K562 (cell line): Measurements from ENCODE around the gene SLC35D2.

Experiments
- CTCF ChIP-seq, 3 experiments: IDR thresholded peaks in 2 of 3; conservative IDR thresholded peaks in 1 of 3; 2 replicates each; pipeline ENCODE4 v1.5.1; 2011 to 2012; ENCODE audit warnings: low read length in 3 of 3, mild to moderate bottlenecking in 3 of 3, control low read depth in 2 of 3, improper control_type of control experiment in 1 of 3, inconsistent platforms in 1 of 3, low read depth in 1 of 3, mixed read lengths in 1 of 3, moderate library complexity in 1 of 3; ENCODE audit not compliant: insufficient read depth in 2 of 3
- ELF2 ChIP-seq: fragments of 250-450 bp; sonication (Bioruptor Pico); IDR thresholded peaks from 2 replicates; pipeline ENCODE4 v1.5.0; 2021; ENCODE audit warnings: mild to moderate bottlenecking
- HDAC6 ChIP-seq: IDR thresholded peaks from 2 replicates; pipeline ENCODE4 v1.6.1; 2012; ENCODE audit warnings: low read depth, mild to moderate bottlenecking, control low read depth, inconsistent platforms, low read length, moderate library complexity
- JUNB ChIP-seq: fragments of 450-650 bp; formaldehyde crosslinking; conservative IDR thresholded peaks from 2 replicates; pipeline ENCODE4 v1.4.0; 2020; ENCODE audit warnings: mild to moderate bottlenecking
- MGA ChIP-seq: fragments of 450-650 bp; IDR thresholded peaks from 2 replicates; pipeline ENCODE4 v1.6.1; 2016; ENCODE audit warnings: mild to moderate bottlenecking, moderate library complexity
- NKRF ChIP-seq: fragments of 450-650 bp; IDR thresholded peaks from 2 replicates; pipeline ENCODE4 v1.6.1; 2016; ENCODE audit warnings: borderline replicate concordance
- ZNF140 ChIP-seq: fragments of 250-450 bp; sonication (Bioruptor Pico); IDR thresholded peaks from 2 replicates; pipeline ENCODE4 v1.8.0; 2021; ENCODE audit warnings: moderate library complexity, mild to moderate bottlenecking, inconsistent platforms

- TF ChIP-seq MGA: no peak
- TF ChIP-seq CTCF (IDR thresholded peaks at IDR 0.05 in 2 of 3, conservative IDR thresholded peaks at IDR 0.05 in 1 of 3; ENCODE audit: insufficient read depth in 2 of 3, low read depth in 1 of 3, low read length in 3 of 3): no peak
- no peak for TF ChIP-seq ELF2 (CRISPR knock-in tag)
- no peak for TF ChIP-seq NKRF
- TF ChIP-seq HDAC6: no peak
- no peak for TF ChIP-seq JUNB (CRISPR knock-in tag)
- TF ChIP-seq ZNF140 (CRISPR knock-in tag): no peak
These were observed 1.8 kb downstream of the SLC35D2 start for GRCh38 chr9:96381696-96382095.
